HG03025 (cell line): Measurements from ENCODE around the gene ENPP7.

Source experiments
- ATAC-seq: cut with Tn5 transposase; IDR thresholded peaks from one replicate; pipeline ENCODE4 v1.9.1; 2021; ENCODE audit warnings: mild to moderate bottlenecking, moderate library complexity; ENCODE audit not compliant: unreplicated experiment, low FRiP score

ENPP7 gene

DNA sequence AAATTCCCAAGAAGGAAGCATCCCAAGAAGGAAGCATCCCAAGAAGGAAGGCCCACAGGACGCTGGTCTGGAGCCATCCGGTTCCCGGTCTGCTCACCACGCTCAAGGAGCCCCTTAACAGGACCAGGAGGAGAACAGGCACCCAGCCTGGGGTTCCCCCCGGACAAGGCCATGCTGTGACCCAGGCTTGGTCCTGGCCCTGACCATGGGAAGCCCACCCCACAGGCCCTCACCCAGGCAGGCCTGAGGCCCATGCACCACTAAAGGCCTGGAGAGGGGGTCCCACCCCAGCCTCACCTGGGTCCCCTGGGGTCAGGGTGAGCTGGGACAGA lies 340 bp upstream of the ENPP7 start:
- ATAC-seq, result no peak

- no peak for ATAC-seq
Observed at GRCh38 chr17:79732254-79732653, 1.5 kb downstream of the ENPP7 start.

GRCh38 chr17:79732804-79733691 lies 2.3 kb downstream of the ENPP7 start:
- ATAC-seq, result no peak

GRCh38 chr17:79733692-79734070 lies 2.9 kb downstream of the ENPP7 start:
- ATAC-seq, result no peak

GRCh38 chr17:79735096-79735495 lies 4.4 kb downstream of the ENPP7 start:
- no peak for ATAC-seq

DNA sequence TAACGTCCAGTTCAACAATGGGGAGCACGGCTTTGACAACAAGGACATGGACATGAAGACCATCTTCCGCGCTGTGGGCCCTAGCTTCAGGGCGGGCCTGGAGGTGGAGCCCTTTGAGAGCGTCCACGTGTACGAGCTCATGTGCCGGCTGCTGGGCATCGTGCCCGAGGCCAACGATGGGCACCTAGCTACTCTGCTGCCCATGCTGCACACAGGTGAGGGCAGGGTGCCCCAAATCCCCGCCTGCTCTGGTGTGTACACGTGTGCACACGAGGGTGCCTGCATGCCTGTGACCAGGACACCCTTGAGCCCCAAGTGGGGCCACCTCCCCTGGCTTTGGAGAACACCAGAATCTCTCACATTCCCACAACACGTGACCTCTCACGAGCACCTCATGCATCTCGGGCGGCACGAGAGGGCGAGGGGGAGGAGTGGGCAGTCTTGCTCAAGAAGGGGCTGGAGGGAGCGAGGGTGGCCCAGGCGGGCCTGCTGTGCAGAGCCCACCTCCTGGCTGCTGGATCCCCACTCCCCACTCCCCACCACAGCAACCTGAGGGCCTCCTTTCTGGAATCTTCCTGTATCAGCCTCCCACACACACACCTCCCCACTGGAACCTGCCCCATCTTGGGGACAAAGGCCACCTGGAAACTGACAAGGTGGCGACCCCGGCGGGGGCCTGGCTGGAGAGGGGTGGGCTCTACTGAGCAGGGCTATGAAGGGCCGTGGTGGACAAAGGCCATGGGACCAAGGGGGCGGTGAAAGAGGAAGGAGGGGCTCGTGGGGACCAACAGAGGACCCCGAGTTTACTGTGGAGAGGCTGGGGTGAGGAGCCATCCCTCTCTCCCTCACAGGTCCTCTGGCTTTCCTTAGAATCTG lies 6.5 kb downstream of the ENPP7 start:
- ATAC-seq, result no peak

GRCh38 chr17:79737922-79738578 lies 7.3 kb downstream of the ENPP7 start:
- ATAC-seq, result no peak

DNA sequence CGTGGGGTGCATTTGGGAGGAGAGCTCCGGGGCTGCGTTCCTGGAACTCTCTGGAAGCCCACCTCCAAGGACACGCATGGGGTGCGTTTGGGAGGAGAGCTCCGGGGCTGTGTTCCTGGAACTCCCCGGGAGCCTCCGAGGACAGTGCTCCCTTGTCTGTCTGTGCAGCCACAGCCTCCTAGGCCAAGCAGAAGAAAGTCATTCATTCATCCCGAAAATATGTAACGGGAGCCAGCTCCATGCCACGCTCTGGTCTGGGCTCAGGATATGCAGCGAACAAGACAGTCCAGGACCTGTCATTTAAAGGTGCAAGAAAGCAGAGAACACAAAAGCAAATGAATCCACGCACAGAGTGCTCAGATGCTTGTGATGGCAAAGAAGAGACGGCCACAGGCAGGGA lies 7.9 kb downstream of the ENPP7 start:
- ATAC-seq, result no peak

DNA sequence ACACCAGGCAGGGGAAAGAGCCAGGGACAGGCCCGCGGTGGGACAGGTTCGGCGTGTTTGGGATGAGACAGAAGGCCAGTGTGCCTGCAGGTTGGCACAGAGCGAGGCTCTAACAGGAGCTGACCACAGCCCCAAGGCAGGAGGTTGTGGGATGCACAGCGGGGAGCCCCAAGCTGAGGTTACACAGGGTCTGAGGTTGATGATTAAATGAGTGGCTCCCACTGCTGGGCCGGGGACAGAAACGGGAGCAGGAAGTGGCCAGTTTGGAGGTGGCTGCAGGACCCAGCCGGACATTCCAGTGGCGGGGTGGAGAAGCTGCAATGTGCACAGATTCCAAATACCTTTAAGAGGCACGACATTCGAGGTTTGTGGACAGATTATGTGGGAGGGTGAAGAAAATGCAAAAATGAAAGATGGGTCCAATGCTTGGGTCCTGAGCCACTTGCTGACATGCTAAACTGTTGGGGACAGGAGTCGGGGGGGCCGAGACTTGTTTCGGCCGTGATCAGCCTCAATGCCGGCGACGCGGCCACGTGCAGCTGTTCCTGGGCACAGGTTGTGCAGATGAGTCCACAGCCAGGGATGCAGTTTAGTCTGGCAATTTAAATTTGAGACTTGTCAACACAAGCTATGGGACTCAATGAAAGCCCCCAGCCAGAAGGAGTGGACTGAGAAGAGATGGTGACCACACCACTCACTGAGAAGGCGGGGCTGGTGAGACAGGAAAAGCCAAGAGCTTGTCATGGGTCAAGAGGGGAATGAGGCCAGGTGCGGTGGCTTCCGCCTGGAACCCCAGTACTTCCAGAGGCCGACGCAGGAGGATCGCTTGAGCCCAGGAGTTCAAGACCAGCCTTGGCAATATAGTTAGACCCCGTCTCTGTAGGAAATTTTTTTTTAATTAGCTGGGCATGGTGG lies 8.7 kb downstream of the ENPP7 start:
- ATAC-seq, result no peak

GRCh38 chr17:79740413-79740812 lies 9.7 kb downstream of the ENPP7 start:
- ATAC-seq, result no peak

DNA sequence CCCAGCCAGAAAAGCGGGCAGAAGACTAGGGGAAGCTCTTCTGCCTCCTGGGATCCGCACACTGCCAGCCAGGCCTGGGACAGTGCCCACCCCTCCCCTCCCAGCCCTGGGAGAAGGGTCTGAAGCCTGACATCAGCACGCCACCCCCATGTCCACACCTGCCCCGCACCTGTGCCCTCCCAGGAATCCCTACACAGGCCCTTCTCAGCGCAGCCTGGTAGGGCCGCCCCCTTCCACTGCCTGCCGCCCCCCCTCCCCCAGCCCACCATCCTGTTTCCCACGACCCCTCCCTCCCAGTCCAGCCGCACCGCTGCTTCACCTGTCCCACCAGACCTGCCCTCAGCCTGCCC lies 10.6 kb downstream of the ENPP7 start:
- ATAC-seq, result no peak

DNA sequence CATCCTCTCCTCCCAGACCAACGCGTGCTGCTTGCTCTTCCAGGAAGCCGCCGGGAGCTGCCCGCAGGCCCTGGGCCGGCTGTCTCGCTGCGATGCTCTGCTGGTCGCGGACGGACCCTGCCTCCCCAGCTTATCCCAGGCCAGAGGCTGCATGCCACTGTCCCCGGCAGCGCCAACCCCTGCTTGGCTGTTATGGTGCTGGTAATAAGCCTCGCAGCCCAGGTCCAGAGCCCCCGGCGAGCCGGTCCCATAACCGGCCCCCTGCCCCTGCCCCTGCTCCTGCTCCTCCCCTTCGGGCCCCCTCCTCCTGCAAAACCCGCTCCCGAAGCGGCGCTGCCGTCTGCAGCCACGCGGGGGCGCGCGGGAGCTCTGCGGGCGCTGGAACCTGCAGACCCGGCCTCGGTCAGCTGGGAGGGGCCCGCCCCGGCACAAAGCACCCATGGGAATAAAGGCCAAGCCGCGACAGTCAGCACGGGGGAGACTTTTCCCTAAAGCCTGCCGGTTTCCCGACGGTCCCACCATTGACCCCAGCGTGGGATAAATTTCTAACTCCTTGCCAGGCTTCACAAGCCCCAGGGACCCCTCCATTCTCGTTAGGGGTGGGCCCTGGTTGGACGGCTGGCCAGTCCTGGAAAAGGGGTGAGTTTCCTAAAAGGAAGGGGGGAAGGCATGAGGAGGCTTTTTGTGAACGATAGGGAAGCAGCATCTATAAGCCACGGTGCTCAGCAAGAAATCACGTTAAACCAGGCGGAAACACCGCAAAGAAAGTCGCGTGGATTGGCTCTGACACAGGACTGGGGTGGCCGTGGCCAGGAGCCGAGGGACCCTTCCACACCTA lies 11.2 kb downstream of the ENPP7 start:
- ATAC-seq, result no peak

DNA sequence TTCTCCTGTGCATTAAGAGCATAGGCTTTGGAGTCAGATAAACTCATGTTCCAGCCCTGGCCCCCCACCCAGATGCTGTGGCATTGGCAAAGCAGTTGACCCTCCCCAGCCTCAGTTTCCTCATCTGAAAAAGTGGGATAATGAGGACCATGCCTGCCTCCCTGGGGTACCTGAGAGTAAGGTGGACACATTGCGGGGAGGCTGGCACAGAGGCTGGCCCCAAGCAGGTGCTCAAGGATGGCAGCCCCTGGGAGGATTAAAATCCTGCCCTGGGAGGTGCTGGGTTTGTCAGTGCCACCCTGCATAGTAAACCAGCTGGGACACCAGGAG lies 11.8 kb downstream of the ENPP7 start:
- ATAC-seq, result no peak

GRCh38 chr17:79742951-79743476 lies 12.3 kb downstream of the ENPP7 start:
- no peak for ATAC-seq

GRCh38 chr17:79743614-79744013 lies 12.9 kb downstream of the ENPP7 start:
- no peak for ATAC-seq

GRCh38 chr17:79745641-79746105 lies 14.9 kb downstream of the ENPP7 start:
- ATAC-seq, result no peak

DNA sequence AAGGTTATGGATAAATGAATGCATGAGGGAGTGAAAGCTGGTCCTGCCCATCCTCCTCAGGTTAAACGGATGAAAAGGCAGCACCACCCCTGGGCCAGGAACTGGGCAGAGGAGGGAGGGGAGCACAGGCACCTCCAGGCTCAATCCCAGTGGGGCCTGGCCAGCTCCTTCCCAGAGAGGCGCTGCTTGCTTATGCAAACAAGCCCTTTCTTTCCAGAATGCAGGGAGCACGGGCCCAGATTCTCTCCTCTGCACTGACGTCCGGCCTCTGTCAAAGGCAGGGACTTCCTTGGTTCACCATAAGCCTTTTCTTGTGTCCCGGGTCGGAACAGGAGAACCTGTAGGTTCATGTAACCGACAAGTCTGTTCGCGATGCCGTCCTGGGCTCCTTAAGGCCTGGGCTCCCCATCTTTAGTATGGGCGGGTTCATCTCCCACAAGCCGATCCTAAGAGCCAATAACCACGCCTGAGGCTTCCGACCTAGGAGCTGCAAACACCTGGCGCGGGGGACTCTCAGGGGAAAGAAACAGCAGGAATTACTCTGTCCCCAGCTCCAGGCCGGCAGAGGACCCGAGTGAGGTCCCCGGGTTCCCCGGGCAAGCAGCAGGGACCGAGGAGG lies 16.3 kb downstream of the ENPP7 start:
- no peak for ATAC-seq

DNA sequence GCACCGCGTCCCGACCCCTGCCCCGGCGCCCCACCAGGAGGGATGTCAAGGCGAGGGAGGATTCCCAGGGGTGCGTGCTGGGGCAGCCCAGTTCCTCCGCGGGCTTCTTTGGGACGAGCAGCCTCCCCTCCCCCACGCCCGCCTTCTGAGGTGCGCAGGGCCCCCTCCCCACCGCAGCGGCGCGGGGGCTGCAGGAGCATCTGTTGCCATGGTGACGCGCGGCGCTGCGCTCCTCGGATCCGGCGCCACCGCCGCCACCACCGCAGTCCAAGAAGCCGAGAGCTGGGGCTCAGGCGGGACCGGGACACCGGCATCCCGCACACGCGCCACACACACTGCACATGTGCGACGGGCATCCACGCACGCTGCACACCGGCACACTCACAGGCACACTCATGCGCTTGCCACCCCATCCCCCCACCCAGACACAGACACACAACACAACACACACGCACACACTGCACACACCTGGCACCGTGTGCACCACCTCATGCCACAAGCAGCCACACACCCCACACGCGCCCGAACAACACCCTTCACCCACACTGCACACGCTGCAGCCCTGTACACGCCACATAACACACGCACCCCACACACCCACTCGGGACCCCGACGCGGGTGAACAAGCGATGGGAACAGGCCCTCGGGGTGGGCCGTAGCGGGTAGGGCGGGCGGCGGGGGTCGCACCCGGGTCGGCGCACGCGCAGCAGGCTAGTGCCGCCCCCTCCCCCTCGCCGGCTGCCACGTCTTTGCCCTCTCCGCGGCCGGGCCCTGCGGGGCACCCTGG lies 17.0 kb downstream of the ENPP7 start:
- ATAC-seq, result no peak
